ENCODE results near the gene ADGRF4. TPM values are rescaled to one million over a fixed set of nuclear protein-coding genes. Genes with fewer than 3 reads are reported as not detected.
"Not testable (repeated sequence)": the region's sequence is repeated elsewhere in the genome, so short reads cannot be mapped to it uniquely, and the experiment has no call there.

Gene ADGRF4
- total RNA-seq, 2 donors from 2014 or later, result not detected

DNA sequence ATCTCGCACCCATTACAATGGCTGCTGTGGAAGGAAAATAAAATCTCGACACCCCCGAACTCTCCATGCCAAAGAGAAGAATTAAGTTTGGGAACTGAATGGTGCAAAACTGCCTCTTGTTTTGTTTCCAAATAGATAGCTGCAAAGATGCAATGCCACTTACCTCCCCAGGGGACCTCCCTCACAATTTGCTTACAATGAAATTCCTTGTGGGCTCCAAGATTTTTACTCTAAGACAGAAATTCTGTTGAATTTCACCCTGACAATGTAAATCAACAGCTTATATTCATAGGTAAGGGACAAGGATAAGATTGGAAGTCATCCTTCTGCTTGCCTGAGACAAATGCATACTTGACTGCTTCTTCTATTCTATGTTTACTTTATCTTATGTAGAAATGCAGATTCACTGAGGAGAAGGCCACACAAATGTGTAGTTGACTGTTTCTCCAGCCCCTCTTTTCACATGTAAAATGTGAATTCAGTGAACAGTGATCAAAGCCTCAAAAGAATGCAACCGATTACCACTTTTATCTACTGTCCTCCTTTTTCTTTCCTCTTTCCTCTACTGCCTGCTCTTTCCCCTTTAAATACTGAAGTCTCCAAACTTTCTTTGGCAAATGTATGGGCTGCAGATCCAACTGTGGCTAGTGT is 36.6 kb downstream of the ADGRF4 start:
- no peak for ATAC-seq (replicated peaks)
- H3K27me3 Mint-ChIP-seq, result peaks cover 3% of the 10 kb centered on the region
- no peaks in the 10 kb centered on the region for H3K36me3 Mint-ChIP-seq (ENCODE audit: low read depth)
- H3K9me3 Mint-ChIP-seq, result no peaks in the 10 kb centered on the region
- H3K4me1 Mint-ChIP-seq, result no peaks in the 10 kb centered on the region
- H3K27ac Mint-ChIP-seq, result no peak overlapping the region
- no peak overlapping the region for H3K4me3 Mint-ChIP-seq

DNA sequence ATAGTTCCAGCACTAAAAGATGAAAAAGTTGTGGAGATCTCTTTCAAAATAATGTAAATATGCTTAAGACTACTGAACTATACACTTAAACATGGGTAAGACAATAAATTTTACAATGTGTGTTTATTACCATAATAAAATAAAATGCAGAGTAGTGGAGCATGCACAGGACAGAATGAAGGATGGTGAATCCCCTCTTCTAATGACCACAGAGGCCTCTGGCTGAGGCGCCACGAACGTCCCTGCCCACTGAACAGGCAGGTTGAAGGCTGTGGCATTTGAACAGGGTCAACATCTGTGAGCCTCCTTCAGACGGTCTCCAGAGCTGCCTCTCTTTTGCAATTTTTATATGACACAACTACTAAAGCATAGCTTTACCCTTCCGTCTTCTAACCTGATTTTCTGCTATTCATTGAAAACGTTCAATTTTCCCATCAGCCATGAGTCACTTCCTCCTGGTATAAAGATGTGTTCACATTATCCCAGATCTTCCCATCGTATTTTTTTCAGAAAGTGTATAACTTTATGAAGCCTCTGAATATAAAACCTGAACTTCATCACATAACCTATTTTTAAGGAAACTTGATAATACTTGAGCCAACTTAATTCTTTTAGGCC is 37.8 kb downstream of the ADGRF4 start:
- Mint-ChIP-seq H3K36me3 (ENCODE audit: low read depth) (no peaks in the 10 kb centered on the region), H3K4me3 (no peak overlapping the region), H3K27ac (no peak overlapping the region), H3K4me1 (no peaks in the 10 kb centered on the region), H3K9me3 (no peaks in the 10 kb centered on the region), H3K27me3 (peaks cover 3% of the 10 kb centered on the region)
- ATAC-seq (replicated peaks), result no peak

DNA sequence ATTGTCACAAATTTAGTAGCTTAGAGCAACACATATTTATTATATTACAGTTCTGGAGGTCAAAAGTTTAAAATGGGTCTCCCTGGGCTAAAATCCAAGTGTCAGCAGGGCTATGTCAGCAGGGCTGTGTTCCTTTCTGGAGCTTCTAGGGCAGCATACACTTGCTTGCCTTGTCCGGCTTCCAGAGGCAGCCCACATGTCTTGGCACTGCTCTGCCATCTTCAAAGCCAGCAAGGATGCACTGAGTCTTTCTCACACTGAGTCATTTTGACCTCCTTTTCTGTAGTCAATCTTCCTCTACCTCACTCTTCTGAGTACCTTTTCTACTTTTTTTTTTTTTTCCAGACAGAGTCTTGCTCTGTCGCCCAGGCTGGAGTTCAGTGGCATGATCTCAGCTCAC is 39.0 kb downstream of the ADGRF4 start:
- no peak for ATAC-seq (replicated peaks)
- Mint-ChIP-seq H3K4me1 (no peaks in the 10 kb centered on the region), H3K4me3 (no peak overlapping the region), H3K36me3 (ENCODE audit: low read depth) (no peaks in the 10 kb centered on the region), H3K9me3 (no peaks in the 10 kb centered on the region), H3K27me3 (peaks cover 3% of the 10 kb centered on the region), H3K27ac (no peak overlapping the region)

DNA sequence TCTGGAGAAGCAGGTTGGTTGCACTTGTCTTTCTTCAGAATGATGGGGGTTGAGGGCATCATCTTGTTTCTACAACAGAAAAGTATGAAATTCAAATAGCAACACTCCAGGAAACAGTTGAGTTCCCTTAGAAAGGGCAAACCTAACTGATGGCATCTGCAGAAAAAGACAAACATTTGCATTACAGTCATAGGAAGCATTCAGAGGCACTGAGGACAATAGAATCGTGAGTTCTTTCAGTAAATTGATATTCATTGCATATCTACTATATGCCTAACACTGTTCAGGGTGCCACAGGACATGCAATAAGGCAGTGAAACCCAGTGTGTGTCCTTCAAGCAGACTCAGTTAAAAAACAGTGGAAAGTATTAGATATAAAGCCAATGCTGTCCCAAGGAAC is 42.3 kb downstream of the ADGRF4 start:
- H3K36me3 Mint-ChIP-seq (ENCODE audit: low read depth), result no peaks in the 10 kb centered on the region
- H3K9me3 Mint-ChIP-seq, result no peaks in the 10 kb centered on the region
- H3K4me1 Mint-ChIP-seq, result no peaks in the 10 kb centered on the region
- H3K27me3 Mint-ChIP-seq, result peaks cover 3% of the 10 kb centered on the region
- no peak overlapping the region for H3K27ac Mint-ChIP-seq
- no peak for ATAC-seq (replicated peaks)
- no peak overlapping the region for H3K4me3 Mint-ChIP-seq

DNA sequence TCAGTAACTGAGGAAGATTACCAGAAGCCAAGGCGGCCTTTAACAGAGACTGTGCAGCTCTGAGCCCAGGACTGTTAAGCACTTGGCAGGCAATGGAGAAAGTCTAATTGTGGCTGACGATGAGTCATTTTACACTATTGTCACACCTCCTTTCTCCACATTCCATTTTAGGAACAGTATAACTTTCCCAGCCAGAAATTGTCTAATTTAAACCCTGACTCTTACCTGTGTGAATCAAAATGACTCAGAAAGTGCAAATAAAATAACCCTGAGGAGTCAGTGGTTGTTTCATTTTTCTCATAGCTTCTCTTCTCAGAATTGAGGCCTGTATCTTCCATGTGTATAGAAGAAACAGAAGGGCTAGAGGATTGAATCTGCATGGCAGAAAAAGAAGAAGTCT is 43.4 kb downstream of the ADGRF4 start:
- peak; percentile 90 for ATAC-seq (replicated peaks)
- no peaks in the 10 kb centered on the region for H3K36me3 Mint-ChIP-seq (ENCODE audit: low read depth)
- H3K4me1 Mint-ChIP-seq, result no peaks in the 10 kb centered on the region
- no peak overlapping the region for H3K4me3 Mint-ChIP-seq
- H3K27ac Mint-ChIP-seq, result no peak overlapping the region
- no peaks in the 10 kb centered on the region for H3K9me3 Mint-ChIP-seq
- no peaks in the 10 kb centered on the region for H3K27me3 Mint-ChIP-seq

DNA sequence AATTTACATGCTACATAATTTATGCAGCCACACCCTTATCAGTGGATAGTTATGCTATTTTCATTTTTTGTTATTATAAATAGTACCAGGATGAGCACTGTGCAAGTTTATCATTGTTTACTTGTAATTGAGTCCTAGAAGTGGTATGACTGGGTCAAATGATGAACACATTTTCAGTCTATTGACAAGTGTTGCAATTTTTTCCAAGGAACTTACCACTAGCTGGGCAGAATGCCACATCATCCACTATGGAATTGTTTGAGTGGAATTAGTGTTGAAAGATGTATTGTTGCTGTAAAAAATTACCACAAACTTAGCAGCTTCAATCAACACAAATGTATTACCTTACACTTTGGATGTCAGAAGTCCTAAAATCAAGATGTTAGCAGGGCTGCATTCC is 45.4 kb downstream of the ADGRF4 start:
- H3K9me3 Mint-ChIP-seq, result no peaks in the 10 kb centered on the region
- H3K4me3 Mint-ChIP-seq, result no peak overlapping the region
- H3K27ac Mint-ChIP-seq, result no peak overlapping the region
- no peaks in the 10 kb centered on the region for H3K4me1 Mint-ChIP-seq
- ATAC-seq (replicated peaks), result no peak
- H3K27me3 Mint-ChIP-seq, result no peaks in the 10 kb centered on the region
- H3K36me3 Mint-ChIP-seq (ENCODE audit: low read depth), result no peaks in the 10 kb centered on the region

DNA sequence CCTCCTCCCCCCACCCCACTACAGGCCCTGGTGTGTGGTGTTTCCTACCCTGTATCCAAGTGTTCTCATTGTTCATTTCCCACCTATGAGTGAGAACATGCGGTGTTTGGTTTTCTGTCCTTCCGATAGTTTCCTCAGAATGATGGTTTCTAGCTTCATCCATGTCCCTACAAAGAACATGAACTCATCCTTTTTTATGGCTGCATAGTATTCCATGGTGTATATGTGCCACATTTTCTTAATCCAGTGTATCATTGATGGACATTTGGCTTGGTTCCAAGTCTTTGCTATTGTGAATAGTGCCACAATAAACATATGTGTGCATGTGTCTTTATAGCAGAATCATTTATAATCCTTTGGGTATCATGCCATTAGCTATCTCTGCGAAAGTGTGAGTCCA is 46.9 kb downstream of the ADGRF4 start:
- not testable (repeated sequence) for H3K4me1 Mint-ChIP-seq; H3K27ac Mint-ChIP-seq; H3K27me3 Mint-ChIP-seq; H3K36me3 Mint-ChIP-seq (ENCODE audit: low read depth); ATAC-seq (replicated peaks); H3K9me3 Mint-ChIP-seq; H3K4me3 Mint-ChIP-seq

DNA sequence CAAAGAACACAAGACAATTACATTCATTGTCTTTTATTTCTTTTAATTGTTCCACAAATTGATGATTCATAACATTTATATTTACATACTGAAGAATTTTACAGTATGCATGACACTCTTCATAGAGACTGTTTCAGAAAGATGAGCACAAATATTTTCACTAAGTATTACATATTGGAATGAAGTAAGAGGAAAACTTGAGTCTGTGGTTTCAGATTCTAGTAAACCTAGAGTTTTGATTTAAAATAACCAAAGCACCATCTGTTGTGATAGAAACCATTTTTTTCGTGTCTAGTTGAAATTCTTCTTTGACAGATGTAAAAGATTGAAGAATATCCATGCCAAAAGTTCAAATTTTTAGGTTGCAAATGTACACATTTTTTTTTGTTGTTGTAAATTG is 51.4 kb downstream of the ADGRF4 start:
- Mint-ChIP-seq H3K27me3 (peaks cover 6% of the 10 kb centered on the region), H3K9me3 (no peaks in the 10 kb centered on the region), H3K36me3 (ENCODE audit: low read depth) (no peaks in the 10 kb centered on the region), H3K4me3 (no peak overlapping the region), H3K4me1 (no peaks in the 10 kb centered on the region), H3K27ac (no peak overlapping the region)
- ATAC-seq (replicated peaks), result no peak

DNA sequence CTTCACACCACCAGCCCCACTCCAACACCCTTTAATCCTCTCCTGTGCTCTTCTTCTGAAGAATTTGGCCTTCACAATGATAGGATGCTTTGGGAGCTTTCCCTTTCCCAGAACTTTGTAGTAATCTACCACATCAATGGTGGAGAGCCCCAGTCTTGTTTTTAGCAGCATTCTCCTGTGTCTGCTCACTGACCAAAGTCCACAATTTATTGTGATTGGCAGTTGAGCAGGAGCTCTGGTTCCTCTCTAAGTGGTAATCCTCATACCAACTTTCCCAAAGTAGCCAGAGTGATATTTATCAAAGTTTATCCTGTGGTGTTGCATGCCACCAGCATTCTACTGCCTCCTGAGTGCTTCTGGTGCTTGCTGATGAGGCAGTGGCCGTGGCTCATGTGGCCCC is 54.4 kb downstream of the ADGRF4 start:
- ATAC-seq (replicated peaks), result no peak
- peaks cover 17% of the 10 kb centered on the region for H3K27me3 Mint-ChIP-seq
- H3K36me3 Mint-ChIP-seq (ENCODE audit: low read depth), result no peaks in the 10 kb centered on the region

DNA sequence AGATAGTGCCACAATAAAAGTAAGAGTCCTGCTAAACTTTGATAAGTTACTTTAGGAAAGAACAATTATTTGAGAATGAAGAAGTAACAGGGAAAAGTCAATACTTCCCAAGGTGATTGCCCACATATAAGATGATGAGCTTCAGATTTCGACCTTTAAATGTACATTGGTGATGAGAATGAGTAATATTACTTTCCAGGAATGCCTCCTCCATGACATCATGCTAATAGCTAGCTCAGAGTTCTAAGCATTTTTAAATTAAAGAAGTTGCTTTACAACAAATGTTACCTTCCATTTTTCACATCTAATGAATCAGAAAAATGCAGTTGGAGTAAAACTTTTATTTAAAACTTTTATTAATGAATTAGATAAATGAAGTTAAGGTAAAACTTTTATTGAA is 61.0 kb downstream of the ADGRF4 start:
- ATAC-seq (replicated peaks), result no peak
- Mint-ChIP-seq H3K4me3 (no peak overlapping the region), H3K36me3 (ENCODE audit: low read depth) (no peaks in the 10 kb centered on the region), H3K27me3 (peaks cover 16% of the 10 kb centered on the region), H3K27ac (no peak overlapping the region), H3K4me1 (no peaks in the 10 kb centered on the region), H3K9me3 (no peaks in the 10 kb centered on the region)

More for the DNA sequence above, 54.4 kb downstream of the ADGRF4 start:
- H3K27ac Mint-ChIP-seq, result no peak overlapping the region
- H3K4me1 Mint-ChIP-seq, result no peaks in the 10 kb centered on the region
- H3K9me3 Mint-ChIP-seq, result no peaks in the 10 kb centered on the region
- H3K4me3 Mint-ChIP-seq, result no peak overlapping the region

DNA sequence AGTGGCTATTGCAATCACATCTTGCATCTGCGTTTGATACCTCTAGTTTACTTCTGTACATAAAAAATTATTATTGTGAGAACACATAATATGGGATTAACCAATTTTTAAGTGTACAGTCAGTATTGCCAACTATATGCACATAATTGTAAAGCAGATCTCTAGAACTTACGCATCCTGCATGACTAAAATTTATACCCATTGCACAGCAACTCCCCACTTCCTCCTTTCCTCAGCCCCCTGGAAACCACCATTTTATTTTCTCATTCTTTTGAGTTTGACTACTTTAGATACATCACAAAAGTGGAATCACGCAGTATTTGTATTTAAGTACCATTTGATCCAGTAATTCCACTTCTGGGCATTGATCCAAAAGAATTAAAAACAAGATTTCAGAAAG is 64.1 kb downstream of the ADGRF4 start:
- Mint-ChIP-seq H3K9me3 (no peaks in the 10 kb centered on the region), H3K4me1 (no peaks in the 10 kb centered on the region), H3K4me3 (no peak overlapping the region), H3K27me3 (peaks cover 5% of the 10 kb centered on the region), H3K27ac (no peak overlapping the region), H3K36me3 (ENCODE audit: low read depth) (no peaks in the 10 kb centered on the region)
- no peak for ATAC-seq (replicated peaks)

DNA sequence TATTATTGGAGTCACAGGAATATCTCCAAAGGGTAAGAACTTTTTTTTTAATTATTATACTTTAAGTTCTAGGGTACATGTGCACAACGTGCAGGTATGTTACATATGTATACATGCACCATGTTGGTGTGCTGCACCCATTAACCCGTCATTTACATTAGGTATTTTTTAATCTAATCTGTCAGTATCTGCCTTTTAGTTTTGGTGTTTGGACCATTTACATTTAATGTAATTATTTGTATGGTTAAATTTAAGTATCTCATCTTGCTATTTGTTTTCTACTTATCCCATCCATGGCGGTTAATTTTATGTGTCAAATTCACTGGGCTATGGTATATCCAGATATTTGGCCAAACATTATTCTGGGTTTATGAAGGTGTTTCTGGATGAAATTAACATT is 68.1 kb downstream of the ADGRF4 start:
- no peak overlapping the region for H3K4me3 Mint-ChIP-seq
- H3K9me3 Mint-ChIP-seq, result no peaks in the 10 kb centered on the region
- no peak overlapping the region for H3K27ac Mint-ChIP-seq
- no peaks in the 10 kb centered on the region for H3K36me3 Mint-ChIP-seq (ENCODE audit: low read depth)
- no peaks in the 10 kb centered on the region for H3K4me1 Mint-ChIP-seq
- H3K27me3 Mint-ChIP-seq, result peaks cover 8% of the 10 kb centered on the region
- no peak for ATAC-seq (replicated peaks)

DNA sequence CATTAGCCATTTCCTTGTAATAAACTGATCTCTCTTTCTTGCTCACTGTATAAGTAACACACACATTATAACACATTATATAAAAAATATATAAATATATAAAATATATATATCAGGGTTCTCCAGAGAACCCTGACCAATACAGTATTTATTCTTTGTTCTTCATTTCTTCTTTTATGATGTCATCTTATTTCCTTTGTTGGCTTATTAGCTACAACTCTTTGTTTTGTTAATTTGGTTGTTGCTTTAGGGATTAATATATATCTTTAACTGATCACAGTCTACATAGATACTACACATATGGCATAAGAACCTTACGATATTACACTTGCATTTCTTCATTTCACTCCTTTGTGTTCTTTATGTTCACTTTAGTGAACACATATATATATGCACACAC is 68.7 kb downstream of the ADGRF4 start:
- no peak overlapping the region for H3K27ac Mint-ChIP-seq
- no peaks in the 10 kb centered on the region for H3K36me3 Mint-ChIP-seq (ENCODE audit: low read depth)
- no peaks in the 10 kb centered on the region for H3K9me3 Mint-ChIP-seq
- no peak for ATAC-seq (replicated peaks)
- H3K4me3 Mint-ChIP-seq, result no peak overlapping the region
- peaks cover 8% of the 10 kb centered on the region for H3K27me3 Mint-ChIP-seq
- no peaks in the 10 kb centered on the region for H3K4me1 Mint-ChIP-seq

DNA sequence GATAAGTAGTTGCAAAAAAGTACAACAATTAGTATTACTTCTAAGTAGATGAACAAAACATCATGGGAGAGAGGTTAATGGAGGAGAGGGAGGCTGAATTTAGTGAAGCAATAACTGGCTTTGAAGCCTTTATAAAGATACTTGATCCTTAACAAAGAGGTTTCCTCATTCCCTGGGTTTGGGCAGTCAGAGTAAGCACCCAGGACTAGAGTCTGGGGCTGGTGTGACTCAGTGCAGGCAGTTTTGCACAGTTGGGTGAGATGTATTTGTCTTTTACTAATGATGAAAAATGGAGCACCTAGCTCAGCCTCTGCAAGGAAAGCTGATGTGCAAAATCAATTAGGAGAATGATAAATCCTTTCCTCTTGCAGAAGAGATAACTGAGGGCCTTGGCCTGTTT is 71.6 kb downstream of the ADGRF4 start:
- Mint-ChIP-seq H3K27ac (no peak overlapping the region), H3K4me3 (no peak overlapping the region), H3K9me3 (no peaks in the 10 kb centered on the region), H3K27me3 (peaks cover 3% of the 10 kb centered on the region), H3K36me3 (ENCODE audit: low read depth) (no peaks in the 10 kb centered on the region), H3K4me1 (no peaks in the 10 kb centered on the region)
- ATAC-seq (replicated peaks), result no peak

All from activated T-helper 17 cell treated with anti-CD3 and anti-CD28 coated beads, Interleukin-2, amount 50 U/mL, for 72 hours (primary cell).